H1 (cell line): Measurements from ENCODE around the gene MAPRE2. TPM values are rescaled to one million over a fixed set of nuclear protein-coding genes. Genes with fewer than 3 reads are reported as not detected.

Source experiments
- JUN ChIP-seq: IDR thresholded peaks from 2 replicates; pipeline ENCODE4 v1.6.1; 2011; ENCODE audit warnings: low read depth, mild to moderate bottlenecking, improper control_type of control experiment, low read length
- MAFK ChIP-seq: IDR thresholded peaks from 2 replicates; pipeline ENCODE4 v1.6.1; 2012; ENCODE audit warnings: low read depth, mild to moderate bottlenecking, improper control_type of control experiment, low read length
- YY1 ChIP-seq: IDR thresholded peaks from 2 replicates; pipeline ENCODE4 v1.6.1; 2011; ENCODE audit warnings: low read depth, mild to moderate bottlenecking, low read length
- ZNF274 ChIP-seq: IDR thresholded peaks from 2 replicates; pipeline ENCODE4 v1.7.0; 2012; ENCODE audit warnings: low read length, borderline replicate concordance; ENCODE audit errors: extremely low read depth
- polyA plus RNA-seq, 7 experiments: library from polyadenylated mRNA; depleted of rRNA in 3 of 7; stranded (reverse) in 5 of 7; unstranded in 2 of 7; fragments of >200 nt in 5 of 7; fragments of 200-250 nt in 2 of 7; gene quantifications; 1 replicate in 5 of 7; 2 replicates in 1 of 7; 4 replicates in 1 of 7; pipeline versions ENCODE4 v1.2.1 to v1.2.3, GENCODE V29; 2011 to 2013; ENCODE audit warnings: missing spikeins in 2 of 7, mixed read lengths in 2 of 7
- total RNA-seq: library from RNA; stranded (reverse); fragmentation: NEBNext Ultra II Directional; extraction: Animal tissue kit (Norgen Biotek cat#: 25700); gene quantifications from 2 replicates; pipeline ENCODE4 v1.2.1, GENCODE V29; 2021
- TF ChIP-seq, protein P1 (sequence below): IDR thresholded peaks from 2 replicates; pipeline ENCODE4 v1.6.1; 2012; ENCODE audit warnings: inconsistent platforms

The MAPRE2 gene
- total and polyA plus RNA-seq, 2 of the 8 experiments (the other 6 are each of a cell fraction or from before 2014, with no cell fraction given): 32.6 to 33.1 TPM

DNA sequence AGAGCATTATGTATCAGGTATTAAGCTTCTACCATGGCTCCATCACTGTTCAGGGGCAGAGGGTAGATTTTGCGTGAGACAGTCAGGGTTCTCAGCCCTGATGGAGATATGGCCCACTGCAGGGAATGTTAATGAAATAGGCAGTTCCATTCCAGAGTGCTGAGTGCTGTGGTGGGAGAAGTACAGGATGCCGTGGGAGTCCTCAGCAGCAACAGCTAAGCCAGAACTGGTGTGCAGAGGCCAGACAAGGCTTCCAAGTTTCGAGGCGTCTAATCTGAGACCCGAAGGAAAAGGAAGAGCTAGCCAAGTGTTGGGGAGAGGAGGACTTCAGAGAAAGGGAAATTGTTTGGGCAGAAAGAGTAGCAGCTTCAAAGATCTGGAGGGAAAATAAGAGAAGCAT is 30.2 kb upstream of the MAPRE2 start (continued):
- no peak for TF ChIP-seq JUN
- TF ChIP-seq, protein P1, sequence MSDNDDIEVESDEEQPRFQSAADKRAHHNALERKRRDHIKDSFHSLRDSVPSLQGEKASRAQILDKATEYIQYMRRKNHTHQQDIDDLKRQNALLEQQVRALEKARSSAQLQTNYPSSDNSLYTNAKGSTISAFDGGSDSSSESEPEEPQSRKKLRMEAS: no peak
- TF ChIP-seq YY1: no peak
- TF ChIP-seq ZNF274: no peak
- TF ChIP-seq MAFK: no peak
